Stomach (tissue), 9 donors: ENCODE results near the gene PSMD13. TPM values are rescaled to one million over a fixed set of nuclear protein-coding genes. Genes with fewer than 3 reads are reported as not detected.
A peak's percentile ranks its signal among the peaks of the same experiment; 100 is the strongest.

Source experiments
- DNase-seq, 2 donors: peaks; one replicate each; pipeline versions ENCODE4 v3.0.0 to v3.0.0-alpha.2; 2013 to 2019
- H3K27ac ChIP-seq, 5 donors: fragments of 200-600 bp in 4 of 5; sonication (generic) in 4 of 5; one replicate each; pipeline ENCODE4 v1.5.1; 2013 to 2019; ENCODE audit warnings: mild to moderate bottlenecking in 1 of 5, moderate library complexity in 1 of 5
- H3K27me3 ChIP-seq, 3 donors: fragments of 200-600 bp; sonication (generic); one replicate each; pipeline ENCODE4 v1.5.1; 2017 to 2019; ENCODE audit warnings: mixed run types in 1 of 3
- H3K36me3 ChIP-seq, 4 donors: fragments of 200-600 bp; sonication (generic); 1 replicate in 3 of 4; 2 replicates in 1 of 4; pipeline ENCODE4 v1.5.1; 2016 to 2019
- H3K4me1 ChIP-seq, 4 donors: fragments of 200-600 bp; sonication (generic); one replicate each; pipeline ENCODE4 v1.5.1; 2016 to 2019
- H3K4me3 ChIP-seq, 4 donors: fragments of 200-600 bp; sonication (generic) in 3 of 4; one replicate each; pipeline ENCODE4 v1.5.1; 2016 to 2019; ENCODE audit warnings: mild to moderate bottlenecking in 1 of 4
- H3K9me3 ChIP-seq, 4 donors: fragments of 200-600 bp; sonication (generic); one replicate each; pipeline ENCODE4 v1.5.1; 2016 to 2019
- CTCF ChIP-seq, 7 experiments: fragments of 450-650 bp in 4 of 7; fragments of 200-600 bp in 3 of 7; sonication (generic) in 3 of 7; IDR thresholded peaks; one replicate each; pipeline ENCODE4 v1.5.1; 2016 to 2019; ENCODE audit warnings: antibody characterized with exemption in 7 of 7, control low read depth in 2 of 7, mild to moderate bottlenecking in 1 of 7
- EP300 ChIP-seq: sonication (generic); formaldehyde crosslinking; IDR thresholded peaks from one replicate; pipeline ENCODE4 v1.6.1; 2017; ENCODE audit warnings: antibody characterized with exemption
- POLR2A ChIP-seq, 4 donors: fragments of 450-650 bp; IDR thresholded peaks; one replicate each; pipeline ENCODE4 v1.6.1; 2016; ENCODE audit warnings: antibody characterized with exemption in 4 of 4, control low read depth in 2 of 4, mild to moderate bottlenecking in 1 of 4, moderate library complexity in 1 of 4
- POLR2AphosphoS5 ChIP-seq, 3 donors: sonication (generic); formaldehyde crosslinking; IDR thresholded peaks; one replicate each; pipeline ENCODE4 v1.6.1; 2016; ENCODE audit warnings: antibody characterized with exemption in 3 of 3
- WGBS, 5 donors: extraction: QIAGEN DNeasy Blood & Tissue Kit in 3 of 5; methylation state at CpG; one replicate each; pipeline versions ENCODE4 v1.1.5 to v1.1.7; 2013 to 2018; 5-methylcytosine and 5-hydroxymethylcytosine counted together
- intact Hi-C: fragments of 100-400 bp; cut with DNase I; formaldehyde crosslinking; loops from one replicate; pipeline ENCODE4 v1.15.1; 2023; ENCODE audit warnings: low total_unique reads
- polyA plus RNA-seq, 3 donors: library from polyadenylated mRNA; stranded (reverse); fragments of 200-250 nt; gene quantifications; one replicate each; pipeline ENCODE4 v1.2.3, GENCODE V29; 2013
- total RNA-seq, 5 donors: library from RNA; depleted of rRNA; stranded (reverse); fragments of >200 nt; gene quantifications; one replicate each; pipeline versions ENCODE4 v1.1.0 to v1.2.3, GENCODE V29; 2014 to 2016
- donor health status: healthy with polysubstance abuse.
- donor health status: Bipolar disorder and iron deficiency.
- donor health status: healthy.

PSMD13 gene
- total and polyA plus RNA-seq, 8 donors = 36.2 to 132 (median 111) TPM

- peak; percentile 24 to 25 for DNase-seq
- TF ChIP-seq CTCF (IDR thresholded peaks at IDR 0.05) (no peak), EP300 (no peak), POLR2A (IDR thresholded peaks at IDR 0.05) (no peak), POLR2AphosphoS5 (IDR thresholded peaks at IDR 0.05) (no peak)
- Histone ChIP-seq H3K36me3 (peaks cover 47 to 64% (median 62%) of the 10 kb centered on the region in 4 donors), H3K4me1 (peaks cover 31 to 55% (median 46%) of the 10 kb centered on the region in 4 donors), H3K4me3 (peak overlapping the region; percentile 82 to 100 (median 92)), H3K27me3 (no peaks in the 10 kb centered on the region), H3K9me3 (no peaks in the 10 kb centered on the region), H3K27ac (peak overlapping the region; percentile 96 to 100 (median 99))
- WGBS, 5 donors = 47 to 57% (median 49%) methylated on average over 20 to 29 of the region's 29 CpGs
- intact Hi-C loops = no loop called here
Observed at GRCh38 chr11:209275-210121, 27.3 kb upstream of the PSMD13 start.

- H3K4me3 ChIP-seq = peak overlapping the region in 3 of 4 donors; percentile 90 to 100 (median 95)
- H3K4me1 ChIP-seq = peaks cover 30 to 47% (median 39%) of the 10 kb centered on the region in 4 donors
- peak; percentile 12 to 18 for DNase-seq
- peaks cover 54 to 64% (median 62%) of the 10 kb centered on the region in 4 donors for H3K36me3 ChIP-seq
- peak overlapping the region in 3 of 5 donors; percentile 3 to 99 (median 99) for H3K27ac ChIP-seq
- TF ChIP-seq POLR2A (IDR thresholded peaks at IDR 0.05) (no peak), POLR2AphosphoS5 (IDR thresholded peaks at IDR 0.05) (no peak), CTCF (IDR thresholded peaks at IDR 0.05) (no peak), EP300 (no peak)
- WGBS, 5 donors = 84 to 93% (median 87%) methylated on average over 9 of the region's 9 CpGs; no CpG with 5 or more reads in 1 of the 5 donors
- no peaks in the 10 kb centered on the region for H3K9me3 ChIP-seq
- intact Hi-C loops = no loop called here
- H3K27me3 ChIP-seq = no peaks in the 10 kb centered on the region
Observed at GRCh38 chr11:210122-210802, 26.5 kb upstream of the PSMD13 start.

GRCh38 chr11:210803-211180 is 26.0 kb upstream of the PSMD13 start:
- H3K4me3 ChIP-seq = peak overlapping the region in 1 of 4 donors; percentile 90
- TF ChIP-seq CTCF (IDR thresholded peaks at IDR 0.05) (no peak), POLR2A (IDR thresholded peaks at IDR 0.05) (no peak), POLR2AphosphoS5 (IDR thresholded peaks at IDR 0.05) (no peak), EP300 (no peak)
- H3K4me1 ChIP-seq = peaks cover 25 to 42% (median 33%) of the 10 kb centered on the region in 4 donors
- peak overlapping the region in 1 of 5 donors; percentile 99 for H3K27ac ChIP-seq
- no peaks in the 10 kb centered on the region for H3K27me3 ChIP-seq
- 87 to 95% (median 91%) methylated on average over 5 of the region's 5 CpGs for WGBS, 5 donors
- peaks cover 56 to 65% (median 63%) of the 10 kb centered on the region in 4 donors for H3K36me3 ChIP-seq
- peak in 1 of 2 donors; percentile 17 for DNase-seq
- H3K9me3 ChIP-seq = no peaks in the 10 kb centered on the region
- intact Hi-C loops = no loop called here

GRCh38 chr11:211295-211694 is 25.5 kb upstream of the PSMD13 start:
- no peaks in the 10 kb centered on the region for H3K9me3 ChIP-seq
- H3K4me1 ChIP-seq = peaks cover 20 to 37% (median 28%) of the 10 kb centered on the region in 4 donors
- no peaks in the 10 kb centered on the region for H3K27me3 ChIP-seq
- 69 to 85% (median 79%) methylated on average over 5 of the region's 5 CpGs for WGBS, 5 donors
- intact Hi-C loops = no loop called here
- no peak for TF ChIP-seq EP300
- no peak for TF ChIP-seq POLR2AphosphoS5 (IDR thresholded peaks at IDR 0.05)
- no peak for TF ChIP-seq CTCF (IDR thresholded peaks at IDR 0.05)
- no peak for TF ChIP-seq POLR2A (IDR thresholded peaks at IDR 0.05)
- peaks cover 56 to 70% (median 68%) of the 10 kb centered on the region in 4 donors for H3K36me3 ChIP-seq
- H3K4me3 ChIP-seq = no peak overlapping the region
- peak overlapping the region in 1 of 5 donors; percentile 99 for H3K27ac ChIP-seq
- DNase-seq = peak in 1 of 2 donors; percentile 25
